ENCODE data around the gene PML.

GRCh38 chr15:74044267-74045110 lies 50.0 kb downstream of the PML start:
- TF ChIP-seq, protein P1, sequence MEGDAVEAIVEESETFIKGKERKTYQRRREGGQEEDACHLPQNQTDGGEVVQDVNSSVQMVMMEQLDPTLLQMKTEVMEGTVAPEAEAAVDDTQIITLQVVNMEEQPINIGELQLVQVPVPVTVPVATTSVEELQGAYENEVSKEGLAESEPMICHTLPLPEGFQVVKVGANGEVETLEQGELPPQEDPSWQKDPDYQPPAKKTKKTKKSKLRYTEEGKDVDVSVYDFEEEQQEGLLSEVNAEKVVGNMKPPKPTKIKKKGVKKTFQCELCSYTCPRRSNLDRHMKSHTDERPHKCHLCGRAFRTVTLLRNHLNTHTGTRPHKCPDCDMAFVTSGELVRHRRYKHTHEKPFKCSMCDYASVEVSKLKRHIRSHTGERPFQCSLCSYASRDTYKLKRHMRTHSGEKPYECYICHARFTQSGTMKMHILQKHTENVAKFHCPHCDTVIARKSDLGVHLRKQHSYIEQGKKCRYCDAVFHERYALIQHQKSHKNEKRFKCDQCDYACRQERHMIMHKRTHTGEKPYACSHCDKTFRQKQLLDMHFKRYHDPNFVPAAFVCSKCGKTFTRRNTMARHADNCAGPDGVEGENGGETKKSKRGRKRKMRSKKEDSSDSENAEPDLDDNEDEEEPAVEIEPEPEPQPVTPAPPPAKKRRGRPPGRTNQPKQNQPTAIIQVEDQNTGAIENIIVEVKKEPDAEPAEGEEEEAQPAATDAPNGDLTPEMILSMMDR (IDR thresholded peaks at IDR 0.05 in 8 of 11, conservative IDR thresholded peaks at IDR 0.05 in 3 of 11), result no peak
- TF ChIP-seq POLR2A (IDR thresholded peaks at IDR 0.05), result no peak
